ENCODE data around the gene MLXIPL.

GRCh38 chr7:73569042-73569608, 55.2 kb downstream of the MLXIPL start:
- no peak for TF ChIP-seq CTCF (IDR thresholded peaks at IDR 0.05; ENCODE audit: low read depth, low read length, missing input control)
- no peak for TF ChIP-seq SP1 (IDR thresholded peaks at IDR 0.05)
- TF ChIP-seq FOXA1 (IDR thresholded peaks at IDR 0.05): no peak
- TF ChIP-seq MAX (IDR thresholded peaks at IDR 0.05): no peak
- no peak for TF ChIP-seq EGR1 (IDR thresholded peaks at IDR 0.05; ENCODE audit: low read depth in 2 of 2)
- no peak for TF ChIP-seq GABPA (IDR thresholded peaks at IDR 0.05 in 1 of 2, conservative IDR thresholded peaks at IDR 0.05 in 1 of 2)
- no peak for TF ChIP-seq REST (IDR thresholded peaks at IDR 0.05)
- TF ChIP-seq ATF3 (IDR thresholded peaks at IDR 0.05): no peak
- TF ChIP-seq TAF1 (conservative IDR thresholded peaks at IDR 0.05): no peak
- TF ChIP-seq NR2F2 (IDR thresholded peaks at IDR 0.05): no peak
- no peak for TF ChIP-seq YY1 (IDR thresholded peaks at IDR 0.05)
- TF ChIP-seq RAD21 (IDR thresholded peaks at IDR 0.05): no peak

Data from liver (tissue), 3 donors.